NB4 (cell line): ENCODE measurements around the gene TMPRSS6.

ENCODE experiments used
- POLR2A ChIP-seq: IDR thresholded peaks from 2 replicates; pipeline ENCODE4 v1.6.1; 2011; ENCODE audit warnings: mild to moderate bottlenecking; ENCODE audit not compliant: insufficient read length; ENCODE audit errors: extremely low read depth
- TF ChIP-seq, protein P1 (sequence below): IDR thresholded peaks from one replicate; pipeline ENCODE4 v1.5.1; 2012; ENCODE audit warnings: low read depth, low read length

DNA sequence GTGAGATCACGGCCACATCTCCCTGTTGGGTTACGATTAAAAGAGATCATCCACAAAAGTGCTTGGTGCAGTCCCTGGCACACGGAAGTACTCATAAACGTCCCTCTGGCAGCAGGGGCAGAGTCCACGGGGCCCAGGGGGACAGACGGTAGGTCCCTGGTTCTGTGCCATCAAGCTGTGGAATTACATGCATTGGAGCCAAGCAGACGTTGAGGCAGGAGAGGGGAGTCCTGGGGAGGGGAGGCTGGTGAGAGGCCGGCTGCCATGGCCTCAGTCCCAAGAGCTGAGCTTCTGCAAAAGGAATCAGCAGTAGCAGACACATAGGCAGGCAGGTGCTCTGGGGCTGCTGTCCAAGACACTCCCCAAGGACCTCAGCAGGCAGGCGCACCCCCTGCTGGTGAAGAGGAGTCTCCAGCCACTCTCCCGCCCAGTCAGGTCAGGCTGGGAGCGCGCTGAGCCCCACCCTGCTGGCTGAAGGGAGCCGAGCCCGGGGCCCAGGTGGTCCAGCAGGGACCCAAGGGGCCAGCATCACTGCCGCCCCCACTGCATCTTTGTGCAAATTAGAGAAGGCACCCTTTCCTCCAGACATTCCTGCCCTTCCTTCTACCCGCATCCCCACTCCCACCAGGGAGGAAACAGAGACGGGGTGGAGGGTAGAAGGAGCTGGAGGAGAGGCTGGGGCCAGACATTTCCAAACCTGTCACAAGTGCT is 65.5 kb downstream of the TMPRSS6 start:
- no peak for TF ChIP-seq POLR2A
- TF ChIP-seq, protein P1, sequence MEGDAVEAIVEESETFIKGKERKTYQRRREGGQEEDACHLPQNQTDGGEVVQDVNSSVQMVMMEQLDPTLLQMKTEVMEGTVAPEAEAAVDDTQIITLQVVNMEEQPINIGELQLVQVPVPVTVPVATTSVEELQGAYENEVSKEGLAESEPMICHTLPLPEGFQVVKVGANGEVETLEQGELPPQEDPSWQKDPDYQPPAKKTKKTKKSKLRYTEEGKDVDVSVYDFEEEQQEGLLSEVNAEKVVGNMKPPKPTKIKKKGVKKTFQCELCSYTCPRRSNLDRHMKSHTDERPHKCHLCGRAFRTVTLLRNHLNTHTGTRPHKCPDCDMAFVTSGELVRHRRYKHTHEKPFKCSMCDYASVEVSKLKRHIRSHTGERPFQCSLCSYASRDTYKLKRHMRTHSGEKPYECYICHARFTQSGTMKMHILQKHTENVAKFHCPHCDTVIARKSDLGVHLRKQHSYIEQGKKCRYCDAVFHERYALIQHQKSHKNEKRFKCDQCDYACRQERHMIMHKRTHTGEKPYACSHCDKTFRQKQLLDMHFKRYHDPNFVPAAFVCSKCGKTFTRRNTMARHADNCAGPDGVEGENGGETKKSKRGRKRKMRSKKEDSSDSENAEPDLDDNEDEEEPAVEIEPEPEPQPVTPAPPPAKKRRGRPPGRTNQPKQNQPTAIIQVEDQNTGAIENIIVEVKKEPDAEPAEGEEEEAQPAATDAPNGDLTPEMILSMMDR: peak; percentile 71
